GM12801 (cell line): ENCODE data around the gene AADACL3.

Source experiments
- TF ChIP-seq, protein P1 (sequence below): IDR thresholded peaks from one replicate; pipeline ENCODE4 v1.5.1; 2011; ENCODE audit warnings: control low read depth; ENCODE audit not compliant: insufficient read length; ENCODE audit errors: extremely low read depth

Gene AADACL3

DNA sequence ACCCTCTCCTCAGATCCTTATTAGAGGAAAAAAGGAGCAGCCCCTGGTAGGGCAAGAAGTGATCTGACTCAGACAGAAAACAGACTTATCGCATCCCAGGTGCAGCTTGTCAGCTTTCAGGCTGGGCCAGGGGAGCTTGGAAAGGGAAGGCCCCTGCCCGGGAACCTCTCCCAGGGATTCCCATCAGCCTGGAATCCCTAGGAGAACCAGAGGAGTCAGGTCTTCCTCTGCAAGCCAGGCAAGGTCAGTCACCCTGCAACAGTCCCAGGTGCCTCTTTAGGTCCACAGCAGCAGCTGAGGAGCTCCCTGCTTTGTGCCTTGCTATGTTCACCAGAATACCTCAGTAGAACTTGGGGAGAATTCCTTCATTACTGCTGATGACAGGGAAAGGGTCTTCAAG is 54.7 kb downstream of the AADACL3 start:
- TF ChIP-seq, protein P1, sequence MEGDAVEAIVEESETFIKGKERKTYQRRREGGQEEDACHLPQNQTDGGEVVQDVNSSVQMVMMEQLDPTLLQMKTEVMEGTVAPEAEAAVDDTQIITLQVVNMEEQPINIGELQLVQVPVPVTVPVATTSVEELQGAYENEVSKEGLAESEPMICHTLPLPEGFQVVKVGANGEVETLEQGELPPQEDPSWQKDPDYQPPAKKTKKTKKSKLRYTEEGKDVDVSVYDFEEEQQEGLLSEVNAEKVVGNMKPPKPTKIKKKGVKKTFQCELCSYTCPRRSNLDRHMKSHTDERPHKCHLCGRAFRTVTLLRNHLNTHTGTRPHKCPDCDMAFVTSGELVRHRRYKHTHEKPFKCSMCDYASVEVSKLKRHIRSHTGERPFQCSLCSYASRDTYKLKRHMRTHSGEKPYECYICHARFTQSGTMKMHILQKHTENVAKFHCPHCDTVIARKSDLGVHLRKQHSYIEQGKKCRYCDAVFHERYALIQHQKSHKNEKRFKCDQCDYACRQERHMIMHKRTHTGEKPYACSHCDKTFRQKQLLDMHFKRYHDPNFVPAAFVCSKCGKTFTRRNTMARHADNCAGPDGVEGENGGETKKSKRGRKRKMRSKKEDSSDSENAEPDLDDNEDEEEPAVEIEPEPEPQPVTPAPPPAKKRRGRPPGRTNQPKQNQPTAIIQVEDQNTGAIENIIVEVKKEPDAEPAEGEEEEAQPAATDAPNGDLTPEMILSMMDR, result no peak

DNA sequence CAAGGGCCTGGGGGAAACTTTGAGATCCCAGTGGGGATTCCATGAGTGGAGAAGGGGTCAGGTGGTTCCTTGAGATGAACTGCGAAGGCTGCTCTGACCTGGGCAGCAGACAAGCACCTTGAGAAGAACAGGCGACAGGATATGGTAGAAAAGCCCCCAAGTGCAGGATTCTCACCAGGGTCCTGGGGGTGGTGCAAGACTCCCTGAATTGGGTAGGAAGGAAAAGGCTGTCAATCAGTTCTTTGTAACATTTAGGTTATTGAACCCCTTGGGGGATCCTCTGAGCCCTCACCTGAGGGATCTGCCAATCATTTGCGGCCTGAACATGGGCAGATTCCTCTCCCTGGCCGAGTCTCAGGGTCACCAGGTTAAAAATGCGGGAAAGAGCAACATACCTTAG is 55.3 kb downstream of the AADACL3 start:
- TF ChIP-seq, protein P1, result no peak

DNA sequence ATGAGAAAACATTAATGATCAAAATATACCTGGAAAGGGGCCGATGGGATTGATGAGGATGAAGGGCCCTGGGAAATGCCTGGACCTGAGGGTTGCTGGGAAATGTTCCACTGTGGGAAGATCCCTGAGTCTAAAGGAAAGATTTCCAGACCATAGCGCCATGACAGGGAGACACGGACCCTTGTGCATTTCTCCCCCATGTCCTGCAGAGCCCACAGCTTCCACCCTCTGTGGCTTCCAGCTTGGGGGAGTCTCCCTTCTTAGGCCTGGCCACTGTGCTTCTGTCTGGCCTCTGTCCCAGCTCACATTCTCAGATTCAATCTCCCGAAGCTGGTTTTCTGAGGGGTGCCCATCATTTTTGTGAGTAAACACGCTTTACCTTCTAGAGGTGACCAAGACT is 56.6 kb downstream of the AADACL3 start:
- TF ChIP-seq, protein P1, result no peak

DNA sequence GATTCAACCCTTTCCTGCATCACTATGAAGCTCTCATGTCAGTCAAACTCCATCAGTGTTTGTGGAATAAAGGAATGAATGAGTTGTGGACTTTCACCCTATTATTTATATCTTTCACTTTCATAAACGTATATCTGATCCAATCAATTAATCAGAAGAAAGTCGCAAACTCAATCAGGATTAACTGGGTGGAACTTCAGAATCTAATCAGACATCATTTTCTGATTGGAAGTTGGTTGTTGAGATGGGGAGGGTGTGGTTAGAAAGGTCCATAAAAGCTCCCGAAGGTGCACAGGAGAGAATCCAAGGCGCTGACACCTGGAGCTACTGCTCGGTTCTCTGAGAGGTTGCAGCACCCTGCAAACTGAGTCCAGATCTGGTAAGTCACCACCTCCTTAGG is 57.5 kb downstream of the AADACL3 start, which contains the start of gene PRAMEF12:
Gene PRAMEF12, plus strand, starts transcription at position 301 of the 400 bp plus-strand sequence. CDS start 1,130 bp downstream, outside the sequence.
- TF ChIP-seq, protein P1, result no peak

DNA sequence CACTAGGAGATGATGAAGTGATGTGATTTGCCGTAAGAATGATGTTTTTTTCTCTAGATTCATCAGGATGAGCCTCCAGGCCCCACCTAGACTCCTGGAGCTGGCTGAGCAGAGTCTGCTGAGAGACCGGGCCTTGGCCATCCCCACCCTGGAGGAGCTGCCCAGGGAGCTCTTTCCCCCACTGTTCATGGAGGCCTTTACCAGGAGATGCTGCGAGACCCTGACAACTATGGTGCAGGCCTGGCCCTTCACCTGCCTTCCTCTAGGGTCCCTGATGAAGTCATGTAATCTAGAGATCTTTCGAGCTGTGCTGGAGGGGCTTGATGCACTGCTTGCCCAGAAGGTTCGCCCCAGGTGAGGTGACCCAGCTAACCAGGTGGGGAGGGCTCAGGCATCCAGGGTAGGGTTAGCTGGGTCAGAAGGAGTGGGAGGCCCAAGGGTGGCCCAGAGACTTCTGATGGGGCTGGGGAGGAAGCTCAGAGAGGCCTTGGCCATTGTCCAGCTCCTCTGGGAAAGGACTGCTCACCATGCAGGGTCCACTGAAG is 59.0 kb downstream of the AADACL3 start:
- TF ChIP-seq, protein P1, result no peak

DNA sequence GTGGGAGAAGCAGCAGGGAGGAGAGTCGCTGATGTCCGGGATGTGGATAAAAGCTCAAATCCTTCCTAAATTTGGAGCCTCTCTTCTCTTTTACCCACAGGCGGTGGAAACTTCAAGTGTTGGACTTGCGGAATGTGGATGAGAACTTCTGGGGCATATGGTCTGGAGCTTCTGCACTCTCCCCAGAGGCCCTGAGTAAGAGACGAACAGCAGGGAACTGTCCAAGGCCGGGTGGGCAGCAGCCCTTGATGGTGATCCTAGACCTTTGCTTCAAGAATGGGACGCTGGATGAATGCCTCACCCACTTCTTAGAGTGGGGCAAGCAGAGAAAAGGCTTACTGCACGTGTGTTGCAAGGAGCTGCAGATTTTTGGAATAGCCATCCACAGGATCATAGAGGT is 59.5 kb downstream of the AADACL3 start:
- TF ChIP-seq, protein P1, result no peak

DNA sequence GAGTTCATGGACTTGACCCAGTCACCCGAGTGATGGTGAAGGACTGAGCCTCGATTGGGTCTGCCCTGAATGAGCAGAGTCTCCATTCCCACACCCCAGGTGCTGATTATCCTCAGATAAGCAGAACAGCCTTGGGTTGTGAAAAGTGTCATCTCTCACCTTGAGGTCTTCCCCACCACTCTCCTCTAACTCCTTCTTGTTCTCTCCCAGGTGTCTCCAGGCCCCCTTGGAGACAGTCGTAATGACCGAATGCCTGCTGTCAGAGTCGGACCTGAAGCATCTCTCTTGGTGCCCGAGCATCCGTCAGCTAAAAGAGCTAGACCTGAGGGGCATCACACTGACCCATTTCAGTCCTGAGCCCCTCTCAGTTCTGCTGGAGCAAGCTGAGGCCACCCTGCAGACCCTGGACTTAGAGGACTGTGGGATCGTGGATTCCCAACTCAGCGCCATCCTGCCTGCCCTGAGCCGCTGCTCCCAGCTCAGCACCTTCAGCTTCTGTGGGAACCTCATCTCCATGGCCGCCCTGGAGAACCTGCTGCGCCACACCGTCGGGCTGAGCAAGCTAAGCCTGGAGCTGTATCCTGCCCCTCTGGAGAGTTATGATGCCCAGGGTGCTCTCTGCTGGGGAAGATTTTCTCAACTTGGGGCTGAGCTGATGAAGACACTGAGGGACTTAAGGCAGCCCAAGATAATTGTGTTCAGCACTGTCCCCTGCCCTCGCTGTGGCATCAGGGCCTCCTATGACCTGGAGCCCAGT is 61.1 kb downstream of the AADACL3 start:
- TF ChIP-seq, protein P1, result no peak
